A549 (cell line): ENCODE results near the gene GTPBP8. TPM values are rescaled to one million over a fixed set of nuclear protein-coding genes. Genes with fewer than 3 reads are reported as not detected.

ENCODE experiments used
- ATAC-seq, 2 experiments: fragments of 200-7000 bp in 1 of 2; fragments of >200 bp in 1 of 2; cut with Nextera tagmentation in 1 of 2; cut with Tn5 transposase in 1 of 2; 3 replicates each; pipeline versions ENCODE4 v1.8.0 to v1.9.1; 2018 to 2020; ENCODE audit warnings: mild to moderate bottlenecking in 1 of 2, moderate library complexity in 1 of 2
- CTCF ChIA-PET: fragments of 300-600 bp; sonication (Branson Sonifier 250); formaldehyde crosslinking; extraction: SDS; loops from one replicate; lab custom pipeline; 2021; ENCODE audit warnings: antibody characterized with exemption, inconsistent platforms; lab: Yijun Ruan, JAX
- POLR2A ChIA-PET: fragments of 350-600 bp; formaldehyde crosslinking; extraction: SDS; loops from one replicate; lab custom pipeline; 2021; ENCODE audit warnings: antibody characterized with exemption, inconsistent platforms; lab: Yijun Ruan, JAX
- DNase-seq, 2 experiments: peaks; one replicate each; pipeline versions ENCODE4 v3.0.0 to v3.0.0-alpha.2; 2011 to 2016; ENCODE audit warnings: low read depth in 1 of 2, low spot score in 1 of 2
- FAIRE-seq: peaks from 2 replicates; lab custom pipeline; 2011; peaks lifted over from hg19 to GRCh38; lab: Jason Lieb, UNC
- H3K27ac ChIP-seq, 2 experiments: fragments of >200 bp; sonication (Bioruptor Twin); formaldehyde crosslinking; 3 replicates each; pipeline ENCODE4 v1.5.1; 2016 to 2017
- H3K4me1 ChIP-seq: fragments of >200 bp; sonication (Bioruptor Twin); formaldehyde crosslinking; 3 replicates; pipeline ENCODE4 v1.6.1; 2016
- H3K4me2 ChIP-seq: fragments of >200 bp; sonication (Bioruptor Twin); formaldehyde crosslinking; 3 replicates; pipeline ENCODE4 v1.6.1; 2016
- H3K4me3 ChIP-seq: fragments of >200 bp; sonication (Bioruptor Twin); formaldehyde crosslinking; 3 replicates; pipeline ENCODE4 v1.5.1; 2016
- H3K9me3 ChIP-seq: fragments of >200 bp; sonication (Bioruptor Twin); formaldehyde crosslinking; 3 replicates; pipeline ENCODE4 v1.6.1; 2016
- CBX2 ChIP-seq: fragments of 200-600 bp; sonication (generic); IDR thresholded peaks from 2 replicates; pipeline ENCODE4 v1.6.1; 2016; ENCODE audit warnings: low read depth, mild to moderate bottlenecking, borderline replicate concordance
- CHD2 ChIP-seq: fragments of 150-350 bp; IDR thresholded peaks from 2 replicates; pipeline ENCODE4 v1.6.1; 2014; ENCODE audit warnings: low read length; ENCODE audit not compliant: partially characterized antibody
- CHD4 ChIP-seq: fragments of 200-600 bp; sonication (generic); IDR thresholded peaks from 2 replicates; pipeline ENCODE4 v1.6.1; 2016; ENCODE audit warnings: antibody characterized with exemption, mild to moderate bottlenecking, borderline replicate concordance
- FOSB ChIP-seq: fragments of 250-450 bp; sonication (Bioruptor Pico); IDR thresholded peaks from 2 replicates; pipeline ENCODE4 v1.5.0; 2020; ENCODE audit warnings: mild to moderate bottlenecking, moderate library complexity
- FOXS1 ChIP-seq: fragments of 250-450 bp; sonication (Bioruptor Pico); IDR thresholded peaks from 2 replicates; pipeline ENCODE4 v1.5.0; 2020; ENCODE audit warnings: mild to moderate bottlenecking, moderate library complexity
- GATA3 ChIP-seq: IDR thresholded peaks from 2 replicates; pipeline ENCODE4 v1.6.1; 2012; ENCODE audit warnings: borderline replicate concordance
- KDM5A ChIP-seq: fragments of 200-600 bp; sonication (generic); IDR thresholded peaks from 2 replicates; pipeline ENCODE4 v1.6.1; 2016; ENCODE audit warnings: antibody characterized with exemption, mild to moderate bottlenecking
- MAFK ChIP-seq: fragments of 450-650 bp; IDR thresholded peaks from 2 replicates; pipeline ENCODE4 v1.6.1; 2014; ENCODE audit not compliant: partially characterized antibody
- MYC ChIP-seq: IDR thresholded peaks from 2 replicates; pipeline ENCODE4 v1.6.1; 2012; ENCODE audit warnings: mild to moderate bottlenecking, inconsistent platforms, low read length, improper control_type of control experiment, borderline replicate concordance
- NPAS2 ChIP-seq: fragments of 250-450 bp; sonication (Bioruptor Pico); IDR thresholded peaks from 2 replicates; pipeline ENCODE4 v1.8.0; 2022; ENCODE audit warnings: mild to moderate bottlenecking, moderate library complexity, borderline replicate concordance
- PHF8 ChIP-seq: fragments of 200-600 bp; sonication (generic); IDR thresholded peaks from 2 replicates; pipeline ENCODE4 v1.6.1; 2016; ENCODE audit warnings: low read depth, mild to moderate bottlenecking, antibody characterized with exemption, moderate library complexity, borderline replicate concordance
- POLR2A ChIP-seq: IDR thresholded peaks from 2 replicates; pipeline ENCODE4 v1.6.1; 2012; ENCODE audit warnings: mild to moderate bottlenecking, low read length
- RAD21 ChIP-seq, 2 experiments: fragments of >200 bp in 1 of 2; sonication (Bioruptor Twin) in 1 of 2; formaldehyde crosslinking in 1 of 2; IDR thresholded peaks in 1 of 2; conservative IDR thresholded peaks in 1 of 2; 2 replicates in 1 of 2; 3 replicates in 1 of 2; pipeline ENCODE4 v1.6.1; 2012 to 2018; ENCODE audit warnings: inconsistent platforms in 1 of 2
- RCOR1 ChIP-seq: fragments of 150-350 bp; IDR thresholded peaks from 2 replicates; pipeline ENCODE4 v1.6.1; 2014; ENCODE audit warnings: antibody characterized with exemption, low read length, low read depth
- RFX5 ChIP-seq: fragments of 450-650 bp; IDR thresholded peaks from 2 replicates; pipeline ENCODE4 v1.7.1; 2014; ENCODE audit warnings: antibody characterized with exemption, mild to moderate bottlenecking, moderate library complexity
- RNF2 ChIP-seq: fragments of 200-600 bp; sonication (generic); IDR thresholded peaks from 2 replicates; pipeline ENCODE4 v1.6.1; 2016; ENCODE audit warnings: low read depth, mild to moderate bottlenecking, antibody characterized with exemption, moderate library complexity, borderline replicate concordance
- SMC3 ChIP-seq: fragments of >200 bp; sonication (Bioruptor Twin); formaldehyde crosslinking; IDR thresholded peaks from 3 replicates; pipeline ENCODE4 v1.6.1; 2018; ENCODE audit warnings: inconsistent platforms
- TFCP2L1 ChIP-seq: fragments of 250-450 bp; sonication (Bioruptor Pico); IDR thresholded peaks from 2 replicates; pipeline ENCODE4 v1.5.0; 2021; ENCODE audit warnings: mild to moderate bottlenecking
- TP53 ChIP-seq: fragments of 250-450 bp; sonication (Bioruptor Pico); IDR thresholded peaks from 2 replicates; pipeline ENCODE4 v1.5.0; 2021; ENCODE audit warnings: mild to moderate bottlenecking, moderate library complexity
- ZFP36 ChIP-seq: fragments of 450-650 bp; IDR thresholded peaks from 2 replicates; pipeline ENCODE4 v1.6.1; 2014; ENCODE audit warnings: borderline replicate concordance; ENCODE audit not compliant: partially characterized antibody
- WGBS: methylation state at CpG from one replicate; pipeline ENCODE4 v1.1.6; 2017; ENCODE audit errors: missing lambda C conversion rate; 5-methylcytosine and 5-hydroxymethylcytosine counted together
- polyA plus RNA-seq, 4 experiments: library from polyadenylated mRNA; depleted of rRNA in 3 of 4; stranded (reverse); fragments of >200 nt; fragmentation: RNase III in 1 of 4; extraction: RNeasy Plus Mini Kit Qiagen cat#74134 plus additional on column Dnase treatment in 1 of 4; gene quantifications; 2 replicates in 3 of 4; 3 replicates in 1 of 4; pipeline ENCODE4 v1.2.3, GENCODE V29; 2011 to 2017
- TF ChIP-seq, protein P1 (sequence below): fragments of 200-600 bp; sonication (generic); IDR thresholded peaks from 2 replicates; pipeline ENCODE4 v1.6.1; 2016; ENCODE audit warnings: antibody characterized with exemption, mild to moderate bottlenecking, moderate library complexity

Gene GTPBP8
- polyA plus RNA-seq, 2 of the 4 experiments (the other 2 are of a cell fraction): 18.3 to 26.6 TPM

DNA sequence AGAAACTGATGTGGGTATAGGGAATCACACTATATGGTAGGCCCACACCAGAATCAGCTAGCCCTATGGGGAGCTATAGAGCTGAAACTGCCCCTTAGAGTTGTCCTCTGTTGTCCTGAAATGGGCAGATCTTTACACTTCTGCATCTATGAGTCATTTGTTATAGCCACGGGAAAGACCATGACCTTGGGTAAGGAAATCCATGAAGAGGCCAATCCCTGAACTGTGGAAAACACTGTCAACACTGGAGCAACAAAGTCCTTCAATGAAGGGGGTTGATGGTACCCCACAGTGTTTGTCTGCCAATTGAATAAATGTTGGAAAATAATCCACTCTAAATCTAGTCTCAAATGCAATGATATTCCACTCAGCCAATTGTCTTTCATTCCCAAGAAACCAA, 10.7 kb upstream of the GTPBP8 start:
- ChIA-PET POLR2A (no interaction called here), CTCF (interaction anchor here (0.7 to 3.2 kb wide), 28 partner anchors 8 to 400 kb away, joined by 3 to 64 read pairs (median 4); partner anchors contain the start of genes CCDC80 and GTPBP8)
- ATAC-seq (no peak), FAIRE-seq (no peak), DNase-seq (no peak)
- peaks cover 12% of the 10 kb centered on the region for H3K4me1 ChIP-seq
- 0% methylated on average over 1 of the region's 1 CpG for WGBS
- H3K27ac ChIP-seq: no peak overlapping the region; a peak in 1 of 6 replicates
- TF ChIP-seq RCOR1 (no peak), NPAS2 (no peak), CHD2 (no peak), RFX5 (no peak), TFCP2L1 (no peak), CBX2 (no peak), KDM5A (no peak), CHD4 (no peak), TP53 (no peak), SMC3 (no peak), MAFK (no peak), RNF2 (no peak), MYC (no peak), FOSB (CRISPR knock-in tag) (no peak), ZFP36 (no peak), PHF8 (no peak), POLR2A (no peak)
- TF ChIP-seq, protein P1, sequence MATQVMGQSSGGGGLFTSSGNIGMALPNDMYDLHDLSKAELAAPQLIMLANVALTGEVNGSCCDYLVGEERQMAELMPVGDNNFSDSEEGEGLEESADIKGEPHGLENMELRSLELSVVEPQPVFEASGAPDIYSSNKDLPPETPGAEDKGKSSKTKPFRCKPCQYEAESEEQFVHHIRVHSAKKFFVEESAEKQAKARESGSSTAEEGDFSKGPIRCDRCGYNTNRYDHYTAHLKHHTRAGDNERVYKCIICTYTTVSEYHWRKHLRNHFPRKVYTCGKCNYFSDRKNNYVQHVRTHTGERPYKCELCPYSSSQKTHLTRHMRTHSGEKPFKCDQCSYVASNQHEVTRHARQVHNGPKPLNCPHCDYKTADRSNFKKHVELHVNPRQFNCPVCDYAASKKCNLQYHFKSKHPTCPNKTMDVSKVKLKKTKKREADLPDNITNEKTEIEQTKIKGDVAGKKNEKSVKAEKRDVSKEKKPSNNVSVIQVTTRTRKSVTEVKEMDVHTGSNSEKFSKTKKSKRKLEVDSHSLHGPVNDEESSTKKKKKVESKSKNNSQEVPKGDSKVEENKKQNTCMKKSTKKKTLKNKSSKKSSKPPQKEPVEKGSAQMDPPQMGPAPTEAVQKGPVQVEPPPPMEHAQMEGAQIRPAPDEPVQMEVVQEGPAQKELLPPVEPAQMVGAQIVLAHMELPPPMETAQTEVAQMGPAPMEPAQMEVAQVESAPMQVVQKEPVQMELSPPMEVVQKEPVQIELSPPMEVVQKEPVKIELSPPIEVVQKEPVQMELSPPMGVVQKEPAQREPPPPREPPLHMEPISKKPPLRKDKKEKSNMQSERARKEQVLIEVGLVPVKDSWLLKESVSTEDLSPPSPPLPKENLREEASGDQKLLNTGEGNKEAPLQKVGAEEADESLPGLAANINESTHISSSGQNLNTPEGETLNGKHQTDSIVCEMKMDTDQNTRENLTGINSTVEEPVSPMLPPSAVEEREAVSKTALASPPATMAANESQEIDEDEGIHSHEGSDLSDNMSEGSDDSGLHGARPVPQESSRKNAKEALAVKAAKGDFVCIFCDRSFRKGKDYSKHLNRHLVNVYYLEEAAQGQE: no peak
- H3K4me2 ChIP-seq: no peak overlapping the region
- no peak overlapping the region for H3K4me3 ChIP-seq
- no peaks in the 10 kb centered on the region for H3K9me3 ChIP-seq

DNA sequence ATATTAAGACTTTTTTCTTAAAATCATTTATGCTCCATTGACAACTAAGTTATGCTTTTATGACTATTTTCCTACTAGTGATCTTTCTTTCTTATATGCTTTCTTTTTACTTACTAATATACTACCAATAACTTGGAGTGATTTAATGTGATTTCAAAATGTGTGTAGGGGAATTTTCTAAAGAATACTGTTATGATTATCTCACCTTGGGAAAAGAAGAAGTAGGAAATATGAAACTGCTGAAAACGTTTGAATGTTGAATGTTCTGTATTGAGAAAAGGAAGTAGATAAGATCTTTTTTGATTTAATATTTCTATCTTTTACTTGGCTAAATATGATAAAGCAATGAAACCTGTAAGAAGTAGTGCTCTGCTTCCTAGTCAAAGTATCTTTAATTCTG, 8.1 kb upstream of the GTPBP8 start:
- peaks cover 12% of the 10 kb centered on the region for H3K4me1 ChIP-seq
- no peak overlapping the region for H3K4me2 ChIP-seq
- no peaks in the 10 kb centered on the region for H3K9me3 ChIP-seq
- no peak overlapping the region for H3K27ac ChIP-seq
- DNase-seq: no peak
- WGBS: 11% methylated on average over 1 of the region's 1 CpG
- ChIA-PET POLR2A (no interaction called here), CTCF (interaction anchor here (1.7 to 2.0 kb wide), 2 partner anchors 248 to 339 kb away, joined by 4 to 6 read pairs; no protein-coding TSS in a partner anchor)
- ATAC-seq: no peak
- FAIRE-seq: no peak
- TF ChIP-seq FOXS1 (no peak), GATA3 (no peak)
- H3K4me3 ChIP-seq: no peak overlapping the region

DNA sequence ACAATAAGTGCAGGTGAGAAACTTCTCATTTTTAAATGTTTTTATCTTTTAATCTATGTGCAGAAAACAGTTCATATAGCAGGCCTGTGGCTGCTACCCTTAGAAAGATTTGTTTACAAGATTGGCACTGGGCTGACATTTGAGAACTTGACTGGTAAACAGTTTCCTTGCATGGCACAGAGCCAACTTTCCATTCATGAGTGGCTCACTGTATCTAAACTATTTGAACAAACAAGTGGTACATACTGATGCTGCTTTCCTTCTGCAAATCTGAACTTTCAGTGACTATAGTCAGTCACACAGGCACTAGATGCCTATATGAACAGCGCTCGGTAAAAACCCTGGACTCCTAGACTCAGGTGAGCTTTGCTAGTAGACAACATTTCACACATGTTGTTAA, 6.3 kb upstream of the GTPBP8 start:
- no peaks in the 10 kb centered on the region for H3K9me3 ChIP-seq
- no peak overlapping the region for H3K4me3 ChIP-seq
- no peak for DNase-seq
- CTCF ChIA-PET: interaction anchor here (1.1 to 2.5 kb wide), 6 partner anchors 151 to 402 kb away, joined by 3 to 10 read pairs (median 6); no protein-coding TSS in a partner anchor
- ATAC-seq: no peak
- 100% methylated on average over 2 of the region's 2 CpGs for WGBS
- no peak for FAIRE-seq
- no peak overlapping the region; the same call in 2 of the 3 replicates for H3K4me2 ChIP-seq
- H3K4me1 ChIP-seq: peaks cover 11% of the 10 kb centered on the region
- TF ChIP-seq RNF2: no peak
- no peak for TF ChIP-seq RAD21 (conservative IDR thresholded peaks at IDR 0.05 in 1 of 2, IDR thresholded peaks at IDR 0.05 in 1 of 2)
- no peak for TF ChIP-seq CHD4
- no peak for TF ChIP-seq TFCP2L1
- TF ChIP-seq PHF8: no peak
- no peak for TF ChIP-seq SMC3
- TF ChIP-seq, all 56 proteins: peak for 0
- POLR2A ChIA-PET: no interaction called here
- no peak overlapping the region for H3K27ac ChIP-seq
